GM18519 (cell line): ENCODE results near the gene XPR1.

Source experiments
- ATAC-seq: cut with Tn5 transposase; IDR thresholded peaks from one replicate; pipeline ENCODE4 v1.9.1; 2021; ENCODE audit warnings: mild to moderate bottlenecking, moderate library complexity; ENCODE audit not compliant: unreplicated experiment, low FRiP score

Gene XPR1

DNA sequence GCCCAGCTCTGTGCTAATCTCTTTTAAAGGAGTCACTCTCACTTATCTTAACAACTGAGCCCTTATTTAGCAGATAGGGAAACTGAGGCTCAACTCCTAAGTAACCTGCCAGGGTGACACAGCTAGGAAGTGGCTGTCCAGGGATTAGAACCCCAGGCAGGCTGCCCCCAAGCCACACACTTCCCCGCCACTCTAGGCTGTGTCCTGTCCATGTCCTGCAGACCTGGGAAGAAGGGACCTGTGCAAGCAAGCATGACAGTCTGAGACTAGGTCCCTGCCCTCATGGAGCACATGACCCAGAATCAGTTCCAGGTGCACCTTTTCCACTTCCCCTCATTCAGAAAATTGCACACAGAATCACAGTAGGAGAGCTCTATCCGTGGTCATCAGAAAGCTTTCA is 293.1 kb downstream of the XPR1 start:
- no peak for ATAC-seq

DNA sequence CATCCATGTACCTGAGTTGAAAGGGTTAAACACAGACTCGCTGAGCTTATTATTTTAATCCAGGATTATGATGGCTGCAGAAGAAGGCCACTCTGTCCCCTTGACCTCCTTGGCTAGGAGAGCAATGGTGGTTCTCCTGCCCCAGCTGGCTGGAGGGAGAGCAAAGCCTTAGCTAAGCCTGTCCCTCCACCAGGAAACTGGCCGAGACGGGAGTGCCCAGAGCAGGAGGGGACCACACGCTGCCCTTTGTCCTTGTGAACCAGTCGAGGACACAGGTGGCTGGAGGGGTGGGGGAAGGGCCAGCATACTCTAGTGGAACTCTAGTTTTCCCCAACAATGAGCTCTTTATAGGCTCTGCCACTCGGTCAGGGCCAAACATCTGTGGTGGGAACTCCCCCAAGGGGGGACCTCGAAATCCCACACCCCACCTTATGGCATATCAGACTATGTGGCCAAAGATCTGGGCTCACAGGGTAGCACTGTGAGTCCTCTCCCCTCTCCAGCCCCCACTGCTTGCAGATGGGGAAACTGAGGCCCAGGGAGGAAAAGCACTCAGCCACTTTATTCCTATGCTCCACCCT is 293.7 kb downstream of the XPR1 start:
- no peak for ATAC-seq

DNA sequence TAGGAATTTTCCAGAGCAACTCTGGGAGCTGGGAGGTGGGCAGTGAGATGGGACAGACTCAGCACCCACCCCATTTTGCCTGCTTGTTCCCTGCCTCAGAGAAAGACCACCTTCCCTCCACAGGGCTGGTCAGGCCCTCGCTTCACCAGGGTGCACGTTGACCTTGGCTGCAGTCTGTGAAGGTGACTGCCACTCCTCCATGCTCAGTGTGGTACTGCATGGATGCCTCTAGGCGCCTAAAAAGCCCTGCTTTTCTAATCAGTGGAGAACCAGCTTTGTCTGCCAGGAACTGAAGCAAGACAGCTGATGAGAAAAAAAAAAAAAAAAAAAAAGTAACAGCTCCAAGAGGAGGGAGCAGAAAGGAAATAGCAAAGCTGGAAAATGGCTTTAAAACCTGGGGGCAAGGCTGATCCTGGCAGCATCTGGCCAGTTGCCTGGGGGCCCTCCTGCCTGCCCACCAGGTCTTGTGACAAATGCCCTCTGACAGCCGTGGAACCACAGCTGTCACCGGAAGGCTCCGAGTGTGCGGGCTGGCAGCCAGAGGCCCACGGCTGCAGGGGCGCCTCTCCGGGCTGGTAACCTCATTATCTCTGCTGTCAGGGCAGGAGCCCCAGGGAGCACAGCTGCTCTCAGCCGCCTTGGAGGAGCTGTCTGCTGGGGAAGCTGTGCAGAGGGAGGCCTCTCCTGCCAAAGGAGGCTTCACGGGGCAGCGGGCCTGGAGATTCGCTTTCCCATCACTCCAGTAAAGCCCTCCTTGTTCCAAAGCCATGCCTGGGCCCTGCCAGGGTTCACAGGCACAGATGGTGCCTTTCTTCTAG is 294.6 kb downstream of the XPR1 start:
- no peak for ATAC-seq

DNA sequence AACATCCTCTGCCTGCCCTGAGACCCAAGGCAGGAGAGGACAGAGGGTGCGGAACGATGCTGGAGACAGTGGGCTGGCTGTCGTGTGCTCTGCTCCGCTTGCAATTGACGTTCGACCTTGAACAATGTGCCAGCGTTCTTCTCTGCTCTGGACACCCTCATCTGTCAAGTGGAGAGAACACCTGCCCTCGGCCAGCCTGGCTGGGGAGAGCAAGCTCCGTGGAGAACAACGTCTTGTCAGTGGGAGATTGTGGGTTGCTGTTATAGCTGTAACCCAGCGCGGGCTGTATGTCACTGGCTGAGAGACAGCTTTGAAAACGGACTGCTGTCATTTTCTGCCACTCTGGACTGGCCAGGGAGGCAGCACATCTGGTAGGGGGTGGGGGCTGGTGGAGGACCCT is 295.5 kb downstream of the XPR1 start:
- no peak for ATAC-seq

GRCh38 chr1:180927841-180928240 is 296.0 kb downstream of the XPR1 start:
- ATAC-seq = no peak

- no peak for ATAC-seq
Observed at GRCh38 chr1:180928331-180929230, 296.8 kb downstream of the XPR1 start.

DNA sequence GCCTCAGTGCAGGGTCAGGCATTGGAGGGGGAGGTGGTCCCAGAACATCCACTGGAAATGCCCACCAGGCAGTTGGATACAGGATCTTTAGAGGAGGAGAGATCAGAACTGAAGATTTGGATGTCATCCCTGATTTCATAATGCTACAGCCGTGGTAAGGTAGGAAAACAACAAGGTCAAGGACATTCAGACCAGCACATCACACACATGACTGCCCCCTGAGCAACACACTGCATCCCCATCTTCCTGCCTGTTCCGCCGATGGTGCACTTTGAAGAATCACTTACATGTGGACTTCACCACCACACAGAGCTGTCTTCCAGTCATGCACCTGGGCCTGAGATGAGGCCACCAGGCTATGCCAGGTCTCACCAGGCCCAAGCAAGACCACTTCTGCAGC is 297.6 kb downstream of the XPR1 start:
- ATAC-seq = no peak

GRCh38 chr1:180930687-180931086 is 298.9 kb downstream of the XPR1 start:
- ATAC-seq = no peak

DNA sequence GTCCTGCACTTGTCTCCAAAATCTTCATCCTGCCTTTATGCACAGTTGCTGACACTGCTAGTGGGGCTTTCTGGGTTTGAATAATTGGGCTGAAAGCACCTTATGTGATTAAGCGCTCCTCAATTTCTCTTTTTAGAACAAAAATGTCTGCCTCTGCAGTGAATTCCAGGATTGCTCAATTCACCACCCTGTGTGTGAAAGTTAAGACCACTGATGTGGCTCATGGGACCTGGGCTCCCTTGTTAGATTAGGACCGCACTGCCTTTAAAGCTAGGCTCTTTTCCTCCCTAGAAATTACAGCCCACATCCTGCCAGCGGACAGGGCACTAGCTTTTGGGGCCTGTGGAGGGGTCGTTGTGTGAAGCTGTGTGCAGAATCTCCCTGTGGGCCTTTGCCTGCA is 299.7 kb downstream of the XPR1 start:
- ATAC-seq = no peak

- ATAC-seq = no peak
Observed at GRCh38 chr1:180932378-180932777, 300.6 kb downstream of the XPR1 start.

GRCh38 chr1:180933141-180933540 is 301.3 kb downstream of the XPR1 start:
- ATAC-seq = no peak

GRCh38 chr1:180934563-180934962 is 302.7 kb downstream of the XPR1 start:
- ATAC-seq = no peak

- no peak for ATAC-seq
Observed at GRCh38 chr1:180935326-180936109, 303.7 kb downstream of the XPR1 start.

DNA sequence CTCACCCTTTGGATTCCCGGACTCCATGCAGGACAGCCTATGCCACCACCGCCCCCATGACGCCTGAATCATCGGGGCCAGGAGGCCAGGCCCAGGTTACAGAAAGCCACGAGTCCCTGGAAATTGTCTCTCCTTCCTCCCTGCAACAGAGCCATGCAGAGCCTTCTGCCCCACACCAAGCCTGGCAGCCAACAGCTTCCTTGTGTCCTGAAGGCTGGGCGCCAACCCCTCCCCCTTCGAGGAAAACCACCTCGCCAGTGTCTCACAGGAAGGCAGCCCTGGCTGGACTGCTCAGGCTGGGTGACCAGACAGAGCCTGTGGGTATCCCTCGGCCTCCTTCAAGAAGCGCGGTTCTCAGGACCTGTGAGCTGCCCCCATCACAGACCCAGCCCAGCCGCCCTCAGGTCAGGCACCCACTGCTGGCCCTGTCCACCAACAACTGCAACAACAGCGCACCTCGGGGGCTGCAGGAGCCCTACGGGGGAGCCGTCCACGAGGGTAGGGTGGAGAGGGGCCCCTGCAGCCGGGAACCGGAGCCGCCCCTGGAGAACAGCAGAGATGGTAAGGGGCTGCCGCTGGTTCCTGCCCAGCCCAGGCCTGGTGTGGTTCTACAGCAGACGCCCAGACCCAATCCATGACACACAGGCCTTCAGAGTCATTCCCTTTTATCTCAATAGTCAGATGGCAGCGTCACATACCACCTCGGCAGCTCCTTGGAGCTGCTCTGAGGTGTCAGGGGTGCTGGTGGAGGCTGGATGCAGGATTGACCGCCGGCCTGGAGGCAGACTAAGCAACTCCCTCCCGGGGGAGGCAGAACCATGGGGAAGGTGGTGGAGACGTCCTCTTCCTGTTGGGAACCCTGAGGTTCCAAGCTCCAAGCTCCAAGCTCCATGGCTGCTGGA is 304.5 kb downstream of the XPR1 start:
- no peak for ATAC-seq

DNA sequence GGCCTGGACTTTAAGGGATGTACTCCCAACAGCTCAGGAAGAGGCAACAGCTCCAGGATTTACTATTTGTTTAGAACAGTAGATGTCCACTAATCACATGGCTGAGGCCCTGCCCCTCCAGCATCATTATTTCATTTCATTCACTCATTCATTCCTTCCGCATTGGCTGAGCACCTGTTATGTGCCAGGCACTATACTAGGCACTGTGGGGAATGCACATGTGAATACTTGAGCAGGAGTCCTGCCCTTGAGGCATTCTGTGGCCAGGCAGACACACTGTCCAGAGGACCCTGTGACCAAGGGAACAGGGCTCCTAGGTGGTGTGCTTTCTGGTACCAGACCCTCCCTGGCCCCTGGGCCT is 305.2 kb downstream of the XPR1 start:
- no peak for ATAC-seq

GRCh38 chr1:180937624-180938225 is 305.9 kb downstream of the XPR1 start:
- ATAC-seq = no peak

GRCh38 chr1:180939073-180939710 is 307.4 kb downstream of the XPR1 start:
- no peak for ATAC-seq

- ATAC-seq = no peak
Observed at GRCh38 chr1:180939711-180940103, 307.9 kb downstream of the XPR1 start.
